AG04449 (cell line): Measurements from ENCODE around the gene ADAMTS12.

Experiments
- CTCF ChIA-PET: fragments of 350-600 bp; formaldehyde crosslinking; extraction: SDS; loops from one replicate; lab custom pipeline; 2021; ENCODE audit warnings: antibody characterized with exemption; lab: Yijun Ruan, JAX
- POLR2A ChIA-PET: fragments of 400-600, 350-600 bp; formaldehyde crosslinking; extraction: SDS; loops from one replicate; lab custom pipeline; 2020; ENCODE audit warnings: antibody characterized with exemption, inconsistent platforms; lab: Yijun Ruan, JAX
- DNase-seq: peaks from one replicate; pipeline ENCODE4 v3.0.0-alpha.2; 2010; ENCODE audit warnings: low read depth, low spot score
- H3K4me3 ChIP-seq: 2 replicates; pipeline ENCODE4 v1.5.1; 2011; ENCODE audit warnings: low read depth, mild to moderate bottlenecking, control low read depth, low read length
- CTCF ChIP-seq: IDR thresholded peaks from one replicate; pipeline ENCODE4 v1.5.1; 2011; ENCODE audit warnings: mild to moderate bottlenecking, moderate library complexity, low read length, control low read depth, inconsistent platforms; ENCODE audit not compliant: insufficient read depth; ENCODE audit errors: missing control alignments

ADAMTS12 gene

DNA sequence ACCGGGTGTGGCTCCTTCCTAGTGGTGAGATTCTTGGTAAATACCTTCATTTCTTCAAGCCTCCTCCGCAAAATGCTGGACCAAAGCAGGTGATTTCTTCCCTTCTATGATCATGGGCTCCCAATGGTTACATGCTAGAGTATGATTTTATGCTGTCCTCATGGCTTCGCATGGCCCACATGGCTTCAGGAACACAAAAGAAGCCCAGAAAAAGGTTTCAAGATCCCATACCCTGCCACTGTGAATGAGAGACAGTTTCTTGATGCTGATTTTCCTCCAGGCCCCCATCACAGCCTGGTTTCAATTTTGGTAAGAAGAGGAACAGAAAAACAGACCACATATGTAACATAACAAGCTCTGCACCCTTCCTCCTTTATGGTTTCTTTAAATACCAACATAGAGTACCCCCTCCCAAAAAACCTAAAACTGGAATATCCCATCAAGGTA, 42.0 kb upstream of the ADAMTS12 start:
- no peak overlapping the region for H3K4me3 ChIP-seq

DNA sequence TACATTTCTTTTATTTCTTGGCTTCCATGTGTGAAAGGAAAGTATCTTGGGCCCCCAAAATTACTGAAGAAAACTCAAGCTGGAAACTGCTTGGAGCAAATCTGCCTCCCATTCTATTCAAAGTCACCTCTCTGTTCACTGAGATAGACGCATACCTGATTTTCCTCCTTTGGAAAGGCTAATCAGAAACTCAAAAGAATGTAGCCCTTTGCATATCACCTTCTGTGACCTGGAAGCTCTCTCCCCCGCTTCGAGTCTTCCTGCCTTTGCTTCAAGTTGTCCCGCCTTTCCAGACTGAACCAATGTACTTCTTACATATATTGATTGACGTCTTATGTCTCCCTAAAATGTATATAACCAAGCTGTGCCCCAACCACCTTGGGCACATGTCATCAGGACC, 39.3 kb upstream of the ADAMTS12 start:
- no peak for TF ChIP-seq CTCF
- POLR2A ChIA-PET = no interaction called here
- CTCF ChIA-PET = interaction anchor here (1.0 to 1.8 kb wide), 3 partner anchors 10 to 461 kb away, joined by 4 to 6 read pairs (median 5); no protein-coding TSS in a partner anchor
- no peak for DNase-seq
- H3K4me3 ChIP-seq = no peak overlapping the region

More for the DNA sequence above, 42.0 kb upstream of the ADAMTS12 start:
- TF ChIP-seq CTCF = no peak
- CTCF ChIA-PET = interaction anchor here (0.6 to 4.8 kb wide), 36 partner anchors 9 to 463 kb away, joined by 3 to 39 read pairs (median 7); partner anchors contain the start of gene ADAMTS12
- DNase-seq = no peak
- POLR2A ChIA-PET = no interaction called here

DNA sequence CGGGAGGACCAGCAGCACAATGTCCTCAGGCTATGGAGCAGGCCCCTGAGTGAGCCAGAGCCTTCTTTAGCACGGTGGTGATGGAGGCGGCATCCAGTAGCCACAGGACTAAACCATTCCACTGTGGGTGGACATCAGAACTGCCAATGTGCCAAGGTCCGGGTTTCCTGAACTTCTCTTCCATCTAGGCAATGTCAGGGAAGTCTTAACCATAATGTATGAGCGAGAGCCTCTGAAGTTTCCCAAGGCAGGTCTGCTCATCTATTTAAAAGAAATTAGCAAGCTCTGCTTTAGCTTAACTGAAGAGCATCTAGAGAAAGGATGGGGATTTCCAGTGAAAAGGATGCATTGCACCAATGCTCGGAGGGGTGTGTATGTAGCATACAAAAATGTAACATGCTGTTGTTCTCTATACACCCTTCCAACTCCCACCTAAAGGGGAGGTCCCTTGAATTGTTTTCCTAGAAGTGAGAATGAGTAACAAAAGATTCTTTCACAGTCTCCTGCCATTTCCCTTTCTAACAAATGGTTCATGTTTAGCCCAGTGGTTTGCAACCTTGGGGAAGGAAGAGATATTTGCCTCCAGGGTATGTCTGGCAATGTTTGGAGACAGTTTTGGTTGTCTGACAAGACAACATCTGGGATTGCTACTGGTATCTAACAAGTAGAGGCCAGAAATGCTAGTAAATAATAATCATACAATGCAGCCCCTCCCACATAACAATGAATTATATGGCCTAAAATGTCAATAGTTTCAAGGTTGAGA, 38.3 kb upstream of the ADAMTS12 start:
- no peak for DNase-seq
- no peak for TF ChIP-seq CTCF
- ChIA-PET CTCF (no interaction called here), POLR2A (no interaction called here)
- H3K4me3 ChIP-seq = no peak overlapping the region

- CTCF ChIA-PET = no interaction called here
Observed at GRCh38 chr5:33928283-33928682, 36.5 kb upstream of the ADAMTS12 start.

GRCh38 chr5:33927685-33928084, 35.9 kb upstream of the ADAMTS12 start:
- no peak for DNase-seq
- CTCF ChIA-PET = no interaction called here
- TF ChIP-seq CTCF = no peak
- H3K4me3 ChIP-seq = no peak overlapping the region
- POLR2A ChIA-PET = interaction anchor here (0.6 kb wide), 1 partner anchor 442 kb away, joined by 3 read pairs; no protein-coding TSS in a partner anchor

More at GRCh38 chr5:33928283-33928682, 36.5 kb upstream of the ADAMTS12 start:
- POLR2A ChIA-PET = no interaction called here
- DNase-seq = no peak
- TF ChIP-seq CTCF = no peak
- H3K4me3 ChIP-seq = no peak overlapping the region

GRCh38 chr5:33925278-33925677, 33.5 kb upstream of the ADAMTS12 start:
- ChIA-PET POLR2A (no interaction called here), CTCF (interaction anchor here (0.6 to 3.2 kb wide), 2 partner anchors 10 kb away, joined by 3 to 16 read pairs; partner anchors contain the start of gene RXFP3)
- no peak for TF ChIP-seq CTCF
- H3K4me3 ChIP-seq = no peak overlapping the region
- DNase-seq = no peak
